IPS DF 19.7 (cell line): ENCODE results near the gene CHSY1.

Experiments used
- DNase-seq: peaks from one replicate; pipeline ENCODE4 v3.0.0-alpha.2; 2013; ENCODE audit warnings: low read depth, low spot score

Gene CHSY1

GRCh38 chr15:101151288-101151687, 100.6 kb downstream of the CHSY1 start:
- no peak for DNase-seq

GRCh38 chr15:101150723-101151040, 101.2 kb downstream of the CHSY1 start:
- no peak for DNase-seq

- DNase-seq, result no peak
These were observed 101.8 kb downstream of the CHSY1 start for GRCh38 chr15:101149864-101150722.

- no peak for DNase-seq
These were observed 102.8 kb downstream of the CHSY1 start for GRCh38 chr15:101148881-101149664.

GRCh38 chr15:101148166-101148880, 103.5 kb downstream of the CHSY1 start:
- no peak for DNase-seq

GRCh38 chr15:101147181-101147580, 104.7 kb downstream of the CHSY1 start:
- DNase-seq, result no peak

GRCh38 chr15:101146118-101146702, 105.6 kb downstream of the CHSY1 start:
- no peak for DNase-seq

- DNase-seq, result no peak
These were observed 106.5 kb downstream of the CHSY1 start for GRCh38 chr15:101145362-101145761.

GRCh38 chr15:101143321-101143720, 108.5 kb downstream of the CHSY1 start:
- no peak for DNase-seq

GRCh38 chr15:101142711-101143110, 109.1 kb downstream of the CHSY1 start:
- no peak for DNase-seq

- DNase-seq, result no peak
These were observed 109.8 kb downstream of the CHSY1 start for GRCh38 chr15:101141926-101142527.

- DNase-seq, result no peak
These were observed 111.2 kb downstream of the CHSY1 start for GRCh38 chr15:101140697-101141065.

GRCh38 chr15:101139986-101140696, 111.7 kb downstream of the CHSY1 start:
- no peak for DNase-seq

GRCh38 chr15:101138913-101139880, 112.7 kb downstream of the CHSY1 start:
- DNase-seq, result no peak

- DNase-seq, result no peak
These were observed 113.7 kb downstream of the CHSY1 start for GRCh38 chr15:101138086-101138660.

- DNase-seq, result no peak
These were observed 114.4 kb downstream of the CHSY1 start for GRCh38 chr15:101137312-101137940.

- DNase-seq, result no peak
These were observed 115.2 kb downstream of the CHSY1 start for GRCh38 chr15:101136381-101137268.
